ENCODE results near the gene AFMID.

AFMID gene

DNA sequence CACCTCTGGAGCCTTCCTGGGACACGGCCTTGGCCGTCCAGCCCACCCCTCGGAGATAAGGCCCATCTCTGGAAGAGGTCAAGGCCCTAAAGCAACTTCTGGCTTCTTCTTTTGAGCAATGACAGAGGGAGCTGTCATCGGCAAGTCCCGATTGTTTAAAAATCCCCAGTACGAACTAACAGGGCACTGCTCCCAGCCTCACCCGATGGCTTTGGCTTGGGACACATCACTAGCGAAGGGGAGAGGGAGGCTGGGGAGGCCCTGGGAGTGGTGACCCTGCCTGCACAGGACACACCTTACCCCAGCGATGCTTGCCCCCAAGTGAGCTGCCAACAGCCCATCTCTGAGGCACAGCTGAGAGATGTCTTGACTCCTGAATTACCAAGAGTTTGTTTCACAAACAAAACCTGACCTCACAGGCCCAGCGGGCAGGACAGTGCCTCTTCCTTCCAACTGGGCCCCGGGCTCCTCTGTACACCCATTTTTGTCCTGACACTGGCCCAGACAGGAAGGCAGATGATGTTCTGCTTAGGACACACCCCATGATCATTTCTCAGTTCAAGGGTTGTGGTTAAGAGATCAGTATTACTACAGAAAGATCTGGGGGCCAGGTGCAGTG, 14.0 kb upstream of the AFMID start:
- no peak overlapping the region for H2BK12ac ChIP-seq (ENCODE audit: low read length)
- H3K4me2 ChIP-seq (ENCODE audit: insufficient read depth, low read length, poor library complexity, severe bottlenecking), result no peak overlapping the region
- H3K36me3 ChIP-seq (replicated peaks in 1 of 2; ENCODE audit: control insufficient read depth in 2 of 2, insufficient read depth in 2 of 2, low read length in 2 of 2), result peaks cover 23 to 53% of the 10 kb centered on the region in 2 donors
- H4K91ac ChIP-seq (ENCODE audit: low read depth, low read length, poor library complexity), result no peak overlapping the region
- no peak overlapping the region for H2BK15ac ChIP-seq (ENCODE audit: low read length)
- no peak overlapping the region for H3K4ac ChIP-seq (ENCODE audit: low read length)
- H3K4me3 ChIP-seq (ENCODE audit: low read length in 2 of 2), result no peak overlapping the region
- no peak overlapping the region for H3K18ac ChIP-seq (ENCODE audit: low read length)
- H3K14ac ChIP-seq (ENCODE audit: low read length), result no peak overlapping the region
- no peak overlapping the region for H2AK5ac ChIP-seq (ENCODE audit: low read depth, low read length)
- peaks cover 0 to 4% of the 10 kb centered on the region in 2 donors for H3K9me3 ChIP-seq (replicated peaks in 1 of 2; ENCODE audit: control insufficient read depth in 2 of 2, insufficient read depth in 1 of 2, low read depth in 1 of 2, low read length in 2 of 2)
- no peak overlapping the region for H4K8ac ChIP-seq (ENCODE audit: low read depth, low read length)
- DNase-seq (ENCODE audit: low spot score), result no peak
- no peaks in the 10 kb centered on the region for H3K27me3 ChIP-seq (ENCODE audit: control insufficient read depth in 3 of 3, insufficient read depth in 3 of 3, low read depth in 1 of 3, low read length in 3 of 3)
- no peak overlapping the region for H3K27ac ChIP-seq (replicated peaks; ENCODE audit: low read length)
- WGBS, 2 donors (ENCODE audit: extremely low coverage in 2 of 2, insufficient read length in 2 of 2, insufficient replicate concordance in 1 of 2), result no CpG with 5 or more reads among the region's 11 CpGs
- H2AFZ ChIP-seq (ENCODE audit: low read length), result no peak overlapping the region
- no peak overlapping the region for H3K9ac ChIP-seq (ENCODE audit: low read depth, low read length, poor library complexity)
- H3K79me1 ChIP-seq (ENCODE audit: low read depth, low read length), result peaks cover 1% of the 10 kb centered on the region
- no peak overlapping the region for H2BK120ac ChIP-seq (ENCODE audit: low read depth, low read length)
- H3K4me1 ChIP-seq (ENCODE audit: control insufficient read depth in 2 of 2, insufficient read depth in 1 of 2, low read depth in 1 of 2, low read length in 2 of 2), result peaks cover 5 to 8% of the 10 kb centered on the region in 2 donors
- no peak overlapping the region for H2BK5ac ChIP-seq (ENCODE audit: low read length)
- H3K23ac ChIP-seq (ENCODE audit: low read depth, low read length, poor library complexity), result no peak overlapping the region

DNA sequence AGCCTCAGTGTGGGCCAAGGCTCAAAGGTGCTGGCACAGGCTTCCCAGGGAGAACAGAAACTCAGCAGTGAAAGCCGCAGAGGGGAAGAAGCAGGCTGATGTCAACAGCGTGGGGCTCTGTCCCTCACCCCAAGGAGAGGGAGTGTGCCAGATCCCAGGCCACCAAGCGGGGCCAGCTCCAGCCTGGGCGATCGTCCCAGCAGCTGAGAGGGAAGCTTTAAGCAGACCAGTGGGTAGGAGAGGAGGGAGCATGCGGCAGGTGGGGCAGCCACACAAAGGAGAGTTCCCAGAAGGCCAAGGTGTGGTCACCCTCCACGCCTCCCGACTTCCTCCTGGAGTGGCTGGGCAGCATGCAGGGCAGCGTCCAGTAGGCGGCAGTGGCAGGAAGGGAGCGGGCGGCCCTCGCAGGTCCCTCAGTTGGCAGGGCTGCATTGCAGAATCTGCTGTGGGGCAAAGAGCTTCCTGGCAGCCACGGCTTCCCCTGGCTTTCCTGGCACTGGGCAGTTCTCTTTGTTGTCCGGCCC, 12.8 kb upstream of the AFMID start:
- Histone ChIP-seq H3K9ac (ENCODE audit: low read depth, low read length, poor library complexity) (no peak overlapping the region), H2BK5ac (ENCODE audit: low read length) (no peak overlapping the region), H4K8ac (ENCODE audit: low read depth, low read length) (peak overlapping the region; percentile 54), H3K14ac (ENCODE audit: low read length) (no peak overlapping the region), H4K91ac (ENCODE audit: low read depth, low read length, poor library complexity) (no peak overlapping the region), H2AK5ac (ENCODE audit: low read depth, low read length) (no peak overlapping the region), H3K27ac (replicated peaks; ENCODE audit: low read length) (no peak overlapping the region), H3K4me3 (ENCODE audit: low read length in 2 of 2) (no peak overlapping the region), H3K9me3 (replicated peaks in 1 of 2; ENCODE audit: control insufficient read depth in 2 of 2, insufficient read depth in 1 of 2, low read depth in 1 of 2, low read length in 2 of 2) (peaks cover 0 to 3% of the 10 kb centered on the region in 2 donors), H3K4me1 (ENCODE audit: control insufficient read depth in 2 of 2, insufficient read depth in 1 of 2, low read depth in 1 of 2, low read length in 2 of 2) (peaks cover 3 to 4% of the 10 kb centered on the region in 2 donors), H2BK12ac (ENCODE audit: low read length) (no peak overlapping the region), H3K36me3 (replicated peaks in 1 of 2; ENCODE audit: control insufficient read depth in 2 of 2, insufficient read depth in 2 of 2, low read length in 2 of 2) (peaks cover 33 to 65% of the 10 kb centered on the region in 2 donors), H3K79me1 (ENCODE audit: low read depth, low read length) (no peaks in the 10 kb centered on the region), H2BK120ac (ENCODE audit: low read depth, low read length) (no peak overlapping the region), H3K27me3 (ENCODE audit: control insufficient read depth in 3 of 3, insufficient read depth in 3 of 3, low read depth in 1 of 3, low read length in 3 of 3) (no peaks in the 10 kb centered on the region), H3K4me2 (ENCODE audit: insufficient read depth, low read length, poor library complexity, severe bottlenecking) (no peak overlapping the region), H3K18ac (ENCODE audit: low read length) (no peak overlapping the region), H2AFZ (ENCODE audit: low read length) (no peak overlapping the region), H2BK15ac (ENCODE audit: low read length) (no peak overlapping the region), H3K23ac (ENCODE audit: low read depth, low read length, poor library complexity) (peak overlapping the region; percentile 92), H3K4ac (ENCODE audit: low read length) (no peak overlapping the region)
- no peak for DNase-seq (ENCODE audit: low spot score)
- WGBS, 2 donors (ENCODE audit: extremely low coverage in 2 of 2, insufficient read length in 2 of 2, insufficient replicate concordance in 1 of 2), result no CpG with 5 or more reads among the region's 15 CpGs

DNA sequence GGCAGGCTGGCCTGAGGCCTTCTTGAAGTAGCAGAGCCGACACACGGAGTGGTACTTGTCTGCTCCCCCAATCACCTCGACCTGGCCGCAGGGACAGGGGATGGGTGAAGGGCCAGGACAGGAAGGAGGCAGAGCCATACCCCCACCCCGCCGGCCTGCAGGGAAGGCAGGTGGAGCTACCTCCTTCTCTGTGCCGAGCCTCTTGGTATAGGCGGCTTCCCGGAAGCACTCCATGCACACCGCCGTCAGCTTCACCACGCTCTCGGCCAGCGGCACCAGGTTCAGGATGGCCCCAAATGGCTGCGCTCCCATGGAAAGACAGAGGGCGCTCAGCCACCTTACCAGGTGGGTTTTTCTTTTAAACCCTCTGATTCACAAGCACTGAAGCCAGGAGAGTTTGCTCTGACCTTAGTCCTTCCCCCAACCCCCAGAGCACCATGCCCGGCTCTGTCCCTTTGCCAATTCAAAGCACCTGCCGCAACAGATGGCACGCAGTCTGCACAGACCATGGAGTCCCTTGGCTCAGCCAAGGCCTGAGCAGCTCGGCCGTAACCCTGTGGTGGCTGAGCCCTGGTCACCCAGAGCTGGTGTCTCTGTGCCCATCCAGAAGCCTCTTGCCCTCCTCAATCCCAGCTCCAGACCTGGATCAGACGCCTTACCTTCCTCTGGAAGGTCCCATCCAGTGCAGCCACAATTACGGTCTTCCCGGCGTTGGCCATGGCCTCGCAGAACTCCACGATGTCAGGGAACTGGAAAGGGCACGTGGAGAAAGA, 12.1 kb upstream of the AFMID start:
- H2BK5ac ChIP-seq (ENCODE audit: low read length), result no peak overlapping the region
- no peak overlapping the region for H4K91ac ChIP-seq (ENCODE audit: low read depth, low read length, poor library complexity)
- H3K27me3 ChIP-seq (ENCODE audit: control insufficient read depth in 3 of 3, insufficient read depth in 3 of 3, low read depth in 1 of 3, low read length in 3 of 3), result no peaks in the 10 kb centered on the region
- no peaks in the 10 kb centered on the region for H3K79me1 ChIP-seq (ENCODE audit: low read depth, low read length)
- no peak overlapping the region for H2BK15ac ChIP-seq (ENCODE audit: low read length)
- peaks cover 0 to 3% of the 10 kb centered on the region in 2 donors for H3K4me1 ChIP-seq (ENCODE audit: control insufficient read depth in 2 of 2, insufficient read depth in 1 of 2, low read depth in 1 of 2, low read length in 2 of 2)
- H2AK5ac ChIP-seq (ENCODE audit: low read depth, low read length), result no peak overlapping the region
- H3K9ac ChIP-seq (ENCODE audit: low read depth, low read length, poor library complexity), result no peak overlapping the region
- H2AFZ ChIP-seq (ENCODE audit: low read length), result no peak overlapping the region
- no peak overlapping the region for H2BK120ac ChIP-seq (ENCODE audit: low read depth, low read length)
- peaks cover 39 to 72% of the 10 kb centered on the region in 2 donors for H3K36me3 ChIP-seq (replicated peaks in 1 of 2; ENCODE audit: control insufficient read depth in 2 of 2, insufficient read depth in 2 of 2, low read length in 2 of 2)
- WGBS, 2 donors (ENCODE audit: extremely low coverage in 2 of 2, insufficient read length in 2 of 2, insufficient replicate concordance in 1 of 2), result no CpG with 5 or more reads among the region's 28 CpGs
- H3K23ac ChIP-seq (ENCODE audit: low read depth, low read length, poor library complexity), result peak overlapping the region; percentile 67
- H3K18ac ChIP-seq (ENCODE audit: low read length), result peak overlapping the region; percentile 30
- no peak overlapping the region for H2BK12ac ChIP-seq (ENCODE audit: low read length)
- H3K4me3 ChIP-seq (ENCODE audit: low read length in 2 of 2), result no peak overlapping the region
- H3K27ac ChIP-seq (replicated peaks; ENCODE audit: low read length), result no peak overlapping the region
- H3K14ac ChIP-seq (ENCODE audit: low read length), result no peak overlapping the region
- no peak overlapping the region for H3K4me2 ChIP-seq (ENCODE audit: insufficient read depth, low read length, poor library complexity, severe bottlenecking)
- no peak for DNase-seq (ENCODE audit: low spot score)
- H3K4ac ChIP-seq (ENCODE audit: low read length), result no peak overlapping the region
- no peak overlapping the region for H4K8ac ChIP-seq (ENCODE audit: low read depth, low read length)
- peaks cover 0 to 2% of the 10 kb centered on the region in 2 donors for H3K9me3 ChIP-seq (replicated peaks in 1 of 2; ENCODE audit: control insufficient read depth in 2 of 2, insufficient read depth in 1 of 2, low read depth in 1 of 2, low read length in 2 of 2)

DNA sequence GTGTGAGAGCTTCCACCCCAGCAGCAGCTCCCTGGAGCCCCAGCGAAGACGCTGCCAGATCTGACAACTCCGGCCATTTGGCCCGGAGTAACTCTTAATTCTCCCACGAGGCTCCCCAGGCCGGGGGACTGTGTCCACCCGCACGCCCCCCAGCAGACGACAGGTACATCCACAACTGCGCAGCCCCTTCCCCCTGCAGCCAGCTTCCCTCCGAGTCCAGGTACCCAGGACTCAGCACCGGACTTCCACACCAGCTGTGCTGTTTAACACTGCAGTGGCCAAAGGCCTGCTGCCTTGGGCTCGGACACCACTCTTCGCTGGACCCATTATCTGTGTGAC, 11.6 kb upstream of the AFMID start:
- H3K4ac ChIP-seq (ENCODE audit: low read length), result no peak overlapping the region
- H3K9me3 ChIP-seq (replicated peaks in 1 of 2; ENCODE audit: control insufficient read depth in 2 of 2, insufficient read depth in 1 of 2, low read depth in 1 of 2, low read length in 2 of 2), result peaks cover 0 to 2% of the 10 kb centered on the region in 2 donors
- H3K36me3 ChIP-seq (replicated peaks in 1 of 2; ENCODE audit: control insufficient read depth in 2 of 2, insufficient read depth in 2 of 2, low read length in 2 of 2), result peaks cover 42 to 77% of the 10 kb centered on the region in 2 donors
- no peak overlapping the region for H2AK5ac ChIP-seq (ENCODE audit: low read depth, low read length)
- no peak overlapping the region for H4K91ac ChIP-seq (ENCODE audit: low read depth, low read length, poor library complexity)
- H3K27ac ChIP-seq (replicated peaks; ENCODE audit: low read length), result no peak overlapping the region
- no peak overlapping the region for H3K23ac ChIP-seq (ENCODE audit: low read depth, low read length, poor library complexity)
- peaks cover 0 to 3% of the 10 kb centered on the region in 2 donors for H3K4me1 ChIP-seq (ENCODE audit: control insufficient read depth in 2 of 2, insufficient read depth in 1 of 2, low read depth in 1 of 2, low read length in 2 of 2)
- no peak overlapping the region for H3K9ac ChIP-seq (ENCODE audit: low read depth, low read length, poor library complexity)
- no peaks in the 10 kb centered on the region for H3K27me3 ChIP-seq (ENCODE audit: control insufficient read depth in 3 of 3, insufficient read depth in 3 of 3, low read depth in 1 of 3, low read length in 3 of 3)
- no peak overlapping the region for H4K8ac ChIP-seq (ENCODE audit: low read depth, low read length)
- H2AFZ ChIP-seq (ENCODE audit: low read length), result no peak overlapping the region
- no peak overlapping the region for H2BK15ac ChIP-seq (ENCODE audit: low read length)
- H3K18ac ChIP-seq (ENCODE audit: low read length), result no peak overlapping the region
- no peak overlapping the region for H3K4me3 ChIP-seq (ENCODE audit: low read length in 2 of 2)
- no peaks in the 10 kb centered on the region for H3K79me1 ChIP-seq (ENCODE audit: low read depth, low read length)
- no peak overlapping the region for H2BK5ac ChIP-seq (ENCODE audit: low read length)
- no peak for DNase-seq (ENCODE audit: low spot score)
- no peak overlapping the region for H3K14ac ChIP-seq (ENCODE audit: low read length)
- H3K4me2 ChIP-seq (ENCODE audit: insufficient read depth, low read length, poor library complexity, severe bottlenecking), result no peak overlapping the region
- H2BK120ac ChIP-seq (ENCODE audit: low read depth, low read length), result no peak overlapping the region
- WGBS, 2 donors (ENCODE audit: extremely low coverage in 2 of 2, insufficient read length in 2 of 2, insufficient replicate concordance in 1 of 2), result no CpG with 5 or more reads among the region's 14 CpGs
- H2BK12ac ChIP-seq (ENCODE audit: low read length), result no peak overlapping the region

All from neuronal stem cell (in vitro differentiated cells).